Stimulated activated naive CD8-positive, alpha-beta T cell treated with anti-CD3 and anti-CD28 coated beads, Interleukin-15, Interleukin-2, amounts not matched to agents 100 ng/mL and 50 ng/mL, for 24 hours (primary cell): ENCODE data around the gene NR3C1.
A peak's percentile ranks its signal among the peaks of the same experiment; 100 is the strongest.

Source experiments
- H3K27ac Mint-ChIP-seq: one replicate; pipeline ENCODE4 v1.8.0; 2021; ENCODE audit warnings: mild to moderate bottlenecking, mixed read lengths
- H3K27me3 Mint-ChIP-seq: one replicate; pipeline ENCODE4 v1.8.0; 2021; ENCODE audit warnings: mixed read lengths
- H3K36me3 Mint-ChIP-seq: one replicate; pipeline ENCODE4 v1.8.0; 2021; ENCODE audit warnings: low read depth, mixed read lengths
- H3K4me1 Mint-ChIP-seq: one replicate; pipeline ENCODE4 v1.8.0; 2021; ENCODE audit warnings: low read depth, mixed read lengths
- H3K4me3 Mint-ChIP-seq: one replicate; pipeline ENCODE4 v1.8.0; 2021; ENCODE audit warnings: mild to moderate bottlenecking, mixed read lengths
- H3K9me3 Mint-ChIP-seq: one replicate; pipeline ENCODE4 v1.8.0; 2021; ENCODE audit warnings: mixed read lengths

The NR3C1 gene

GRCh38 chr5:143403593-143404415 lies at the start of gene NR3C1:
TSS of gene NR3C1 (minus strand) at chr5:143403686. CDS start at chr5:143400839, 2,847 bp downstream.
- H3K27ac Mint-ChIP-seq = peak within 1 kb of the TSS; percentile 99
- peaks cover 27% of the 10 kb centered on the region for H3K36me3 Mint-ChIP-seq
- no peaks in the 10 kb centered on the region for H3K27me3 Mint-ChIP-seq
- H3K4me1 Mint-ChIP-seq = peaks cover 49% of the 10 kb centered on the region
- H3K4me3 Mint-ChIP-seq = peak within 1 kb of the TSS; percentile 92
- H3K9me3 Mint-ChIP-seq = no peaks in the 10 kb centered on the region

- no peaks in the 10 kb centered on the region for H3K9me3 Mint-ChIP-seq
Observed at GRCh38 chr5:143449772-143450171, 46.3 kb upstream of the NR3C1 start.

GRCh38 chr5:143448518-143448917 lies 45.0 kb upstream of the NR3C1 start:
- H3K4me3 Mint-ChIP-seq = no peak overlapping the region
- H3K27me3 Mint-ChIP-seq = no peaks in the 10 kb centered on the region
- no peaks in the 10 kb centered on the region for H3K9me3 Mint-ChIP-seq
- no peaks in the 10 kb centered on the region for H3K36me3 Mint-ChIP-seq
- H3K4me1 Mint-ChIP-seq = peaks cover 23% of the 10 kb centered on the region
- H3K27ac Mint-ChIP-seq = no peak overlapping the region

More at GRCh38 chr5:143449772-143450171, 46.3 kb upstream of the NR3C1 start:
- Mint-ChIP-seq H3K27ac (no peak overlapping the region), H3K27me3 (no peaks in the 10 kb centered on the region), H3K36me3 (no peaks in the 10 kb centered on the region), H3K4me1 (peaks cover 25% of the 10 kb centered on the region), H3K4me3 (no peak overlapping the region)

- H3K4me1 Mint-ChIP-seq = peaks cover 20% of the 10 kb centered on the region
- H3K27me3 Mint-ChIP-seq = no peaks in the 10 kb centered on the region
- no peaks in the 10 kb centered on the region for H3K36me3 Mint-ChIP-seq
- peak overlapping the region; percentile 49 for H3K27ac Mint-ChIP-seq
- no peaks in the 10 kb centered on the region for H3K9me3 Mint-ChIP-seq
- H3K4me3 Mint-ChIP-seq = no peak overlapping the region
Observed at GRCh38 chr5:143447983-143448382, 44.5 kb upstream of the NR3C1 start.

- no peaks in the 10 kb centered on the region for H3K36me3 Mint-ChIP-seq
- peaks cover 20% of the 10 kb centered on the region for H3K4me1 Mint-ChIP-seq
- no peaks in the 10 kb centered on the region for H3K9me3 Mint-ChIP-seq
- H3K27ac Mint-ChIP-seq = no peak overlapping the region
- no peak overlapping the region for H3K4me3 Mint-ChIP-seq
- H3K27me3 Mint-ChIP-seq = no peaks in the 10 kb centered on the region
Observed at GRCh38 chr5:143446535-143447226, 43.2 kb upstream of the NR3C1 start.

GRCh38 chr5:143445776-143446175 lies 42.3 kb upstream of the NR3C1 start:
- H3K4me1 Mint-ChIP-seq = peaks cover 20% of the 10 kb centered on the region
- no peaks in the 10 kb centered on the region for H3K9me3 Mint-ChIP-seq
- no peak overlapping the region for H3K27ac Mint-ChIP-seq
- H3K27me3 Mint-ChIP-seq = no peaks in the 10 kb centered on the region
- no peaks in the 10 kb centered on the region for H3K36me3 Mint-ChIP-seq
- H3K4me3 Mint-ChIP-seq = no peak overlapping the region

GRCh38 chr5:143443330-143443729 lies 39.8 kb upstream of the NR3C1 start:
- Mint-ChIP-seq H3K27me3 (no peaks in the 10 kb centered on the region), H3K27ac (no peak overlapping the region)

GRCh38 chr5:143442385-143442784 lies 38.9 kb upstream of the NR3C1 start:
- no peaks in the 10 kb centered on the region for H3K27me3 Mint-ChIP-seq
- H3K4me3 Mint-ChIP-seq = no peak overlapping the region
- no peaks in the 10 kb centered on the region for H3K36me3 Mint-ChIP-seq
- H3K4me1 Mint-ChIP-seq = peaks cover 14% of the 10 kb centered on the region
- H3K27ac Mint-ChIP-seq = no peak overlapping the region
- H3K9me3 Mint-ChIP-seq = no peaks in the 10 kb centered on the region

More at GRCh38 chr5:143443330-143443729, 39.8 kb upstream of the NR3C1 start:
- Mint-ChIP-seq H3K36me3 (no peaks in the 10 kb centered on the region), H3K4me1 (peaks cover 16% of the 10 kb centered on the region), H3K4me3 (no peak overlapping the region), H3K9me3 (no peaks in the 10 kb centered on the region)

GRCh38 chr5:143440448-143441115 lies 37.1 kb upstream of the NR3C1 start:
- Mint-ChIP-seq H3K27ac (no peak overlapping the region), H3K4me1 (peaks cover 26% of the 10 kb centered on the region), H3K4me3 (no peak overlapping the region), H3K36me3 (no peaks in the 10 kb centered on the region), H3K9me3 (no peaks in the 10 kb centered on the region), H3K27me3 (no peaks in the 10 kb centered on the region)

GRCh38 chr5:143437666-143438273 lies 34.3 kb upstream of the NR3C1 start:
- Mint-ChIP-seq H3K27me3 (no peaks in the 10 kb centered on the region), H3K4me1 (peaks cover 52% of the 10 kb centered on the region), H3K36me3 (no peaks in the 10 kb centered on the region), H3K9me3 (no peaks in the 10 kb centered on the region), H3K4me3 (no peak overlapping the region), H3K27ac (peak overlapping the region; percentile 50)

- H3K9me3 Mint-ChIP-seq = no peaks in the 10 kb centered on the region
Observed at GRCh38 chr5:143436871-143437270, 33.4 kb upstream of the NR3C1 start.

GRCh38 chr5:143435210-143435657 lies 31.7 kb upstream of the NR3C1 start:
- peak overlapping the region; percentile 96 for H3K27ac Mint-ChIP-seq
- H3K4me3 Mint-ChIP-seq = peak overlapping the region; percentile 89
- H3K27me3 Mint-ChIP-seq = no peaks in the 10 kb centered on the region
- peaks cover 76% of the 10 kb centered on the region for H3K4me1 Mint-ChIP-seq
- no peaks in the 10 kb centered on the region for H3K36me3 Mint-ChIP-seq
- H3K9me3 Mint-ChIP-seq = no peaks in the 10 kb centered on the region

More at GRCh38 chr5:143436871-143437270, 33.4 kb upstream of the NR3C1 start:
- peak overlapping the region; percentile 17 for H3K27ac Mint-ChIP-seq
- H3K4me1 Mint-ChIP-seq = peaks cover 61% of the 10 kb centered on the region
- H3K4me3 Mint-ChIP-seq = peak overlapping the region; percentile 38
- H3K36me3 Mint-ChIP-seq = no peaks in the 10 kb centered on the region
- no peaks in the 10 kb centered on the region for H3K27me3 Mint-ChIP-seq

GRCh38 chr5:143434261-143435209 lies 31.0 kb upstream of the NR3C1 start:
- Mint-ChIP-seq H3K27ac (peak overlapping the region; percentile 96), H3K4me1 (peaks cover 76% of the 10 kb centered on the region), H3K36me3 (no peaks in the 10 kb centered on the region), H3K9me3 (no peaks in the 10 kb centered on the region), H3K4me3 (peak overlapping the region; percentile 89), H3K27me3 (no peaks in the 10 kb centered on the region)

GRCh38 chr5:143433670-143434069 lies 30.2 kb upstream of the NR3C1 start:
- Mint-ChIP-seq H3K9me3 (no peaks in the 10 kb centered on the region), H3K27me3 (no peaks in the 10 kb centered on the region), H3K4me1 (peaks cover 85% of the 10 kb centered on the region), H3K27ac (peak overlapping the region; percentile 64), H3K36me3 (no peaks in the 10 kb centered on the region), H3K4me3 (peak overlapping the region; percentile 89)
